Liver (tissue), 3 donors: ENCODE data around the gene PHACTR4.

Source experiments
- ATF3 ChIP-seq: IDR thresholded peaks from 2 replicates; pipeline ENCODE4 v1.6.1; 2016; ENCODE audit warnings: antibody characterized with exemption
- CTCF ChIP-seq: fragments of 150-350 bp; IDR thresholded peaks from 2 replicates; pipeline ENCODE4 v1.5.1; 2017; ENCODE audit warnings: improper control_type of control experiment, low read depth, low read length; ENCODE audit not compliant: missing input control
- EGR1 ChIP-seq, 2 donors: IDR thresholded peaks; 2 replicates each; pipeline ENCODE4 v1.6.1; 2016 to 2018; ENCODE audit warnings: antibody characterized with exemption in 2 of 2, low read depth in 2 of 2
- MAX ChIP-seq: IDR thresholded peaks from 2 replicates; pipeline ENCODE4 v1.6.1; 2016; ENCODE audit warnings: antibody characterized with exemption
- RAD21 ChIP-seq, 2 donors: IDR thresholded peaks; 2 replicates each; pipeline ENCODE4 v1.6.1; 2016; ENCODE audit warnings: antibody characterized with exemption in 2 of 2, mild to moderate bottlenecking in 2 of 2
- SP1 ChIP-seq: IDR thresholded peaks from 2 replicates; pipeline ENCODE4 v1.6.1; 2018; ENCODE audit warnings: antibody characterized with exemption, mild to moderate bottlenecking
- TAF1 ChIP-seq: conservative IDR thresholded peaks from 2 replicates; pipeline ENCODE4 v1.6.1; 2016; ENCODE audit warnings: antibody characterized with exemption, mild to moderate bottlenecking
- donor health status: healthy.
- donor health status: healthy.

GRCh38 chr1:28428990-28429520 lies 59.5 kb downstream of the PHACTR4 start:
- TF ChIP-seq TAF1 (no peak), CTCF (no peak), ATF3 (no peak), EGR1 (IDR thresholded peaks at IDR 0.05; ENCODE audit: low read depth in 2 of 2) (no peak), SP1 (no peak), RAD21 (IDR thresholded peaks at IDR 0.05) (no peak), MAX (no peak)
